Tibial nerve (tissue), 3 donors: ENCODE measurements around the gene MRPL51.
A peak's percentile ranks its signal among the peaks of the same experiment; 100 is the strongest.

Experiments
- EP300 ChIP-seq, 2 donors: sonication (generic); formaldehyde crosslinking; IDR thresholded peaks; one replicate each; pipeline ENCODE4 v1.6.1; 2017; ENCODE audit warnings: antibody characterized with exemption in 2 of 2, mild to moderate bottlenecking in 1 of 2
- POLR2A ChIP-seq, 2 donors: fragments of 450-650 bp; IDR thresholded peaks; one replicate each; pipeline ENCODE4 v1.6.1; 2017; ENCODE audit warnings: antibody characterized with exemption in 2 of 2, mild to moderate bottlenecking in 2 of 2, moderate library complexity in 2 of 2

DNA sequence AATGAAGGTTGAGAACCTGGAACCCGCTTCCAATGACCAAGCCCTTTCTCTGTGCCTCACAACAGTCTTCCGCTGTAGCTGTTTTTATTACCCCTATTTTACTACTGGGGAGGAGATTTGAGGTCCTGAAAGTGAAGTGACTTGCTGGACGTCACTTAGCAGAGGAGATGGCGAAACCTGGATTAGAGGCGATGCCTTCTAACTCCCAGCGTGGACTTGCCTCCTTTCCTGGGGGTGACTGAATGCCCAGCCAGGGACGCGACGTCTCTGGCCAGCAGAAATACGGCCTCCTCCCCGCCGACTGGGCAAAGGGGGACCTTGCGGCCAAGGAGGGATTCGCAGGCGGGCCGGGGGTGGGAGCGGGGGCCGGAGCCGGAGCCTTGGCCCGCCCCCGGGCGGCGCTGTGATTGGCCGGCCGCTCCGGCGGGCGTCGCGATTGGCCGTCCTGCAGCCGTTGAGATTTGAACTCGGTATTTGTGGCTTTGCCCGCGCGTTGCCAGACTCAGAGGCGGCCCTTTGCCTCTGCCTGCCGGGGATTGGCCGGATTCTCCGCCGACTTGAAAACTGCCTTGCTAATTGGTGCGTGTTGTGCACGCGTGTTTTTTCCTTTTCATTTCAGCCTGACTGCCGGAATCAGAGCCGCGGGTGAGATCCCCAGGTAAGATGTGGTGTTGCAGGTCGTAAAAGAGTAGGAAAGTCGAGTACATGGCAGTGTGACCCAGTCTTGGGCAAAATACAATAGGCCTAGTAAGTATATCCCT is 615 bp upstream of the MRPL51 start, which contains the start of gene NCAPD2:
- TF ChIP-seq EP300 (IDR thresholded peaks at IDR 0.05) (peak in 1 of 2 donors; percentile 12), POLR2A (IDR thresholded peaks at IDR 0.05) (no peak)
